GM19328 (cell line): ENCODE results near the gene ARR3.
"Not testable (repeated sequence)": the region's sequence is repeated elsewhere in the genome, so short reads cannot be mapped to it uniquely, and the experiment has no call there.

ENCODE experiments used
- ATAC-seq: cut with Tn5 transposase; IDR thresholded peaks from one replicate; pipeline ENCODE4 v1.9.1; 2021; ENCODE audit warnings: mild to moderate bottlenecking, moderate library complexity; ENCODE audit not compliant: unreplicated experiment

Gene ARR3

GRCh38 chrX:70279081-70279480 is 10.9 kb downstream of the ARR3 start:
- ATAC-seq, result no peak

- no peak for ATAC-seq
Measured at GRCh38 chrX:70280573-70280972, 12.4 kb downstream of the ARR3 start.

- ATAC-seq, result no peak
Measured at GRCh38 chrX:70281951-70282350, 13.8 kb downstream of the ARR3 start, which contains the start of gene RAB41. Gene RAB41 (plus strand): TSS chrX:70282172. CDS start chrX:70282218, 46 bp downstream.

- ATAC-seq, result no peak
Measured at GRCh38 chrX:70289168-70289792, 21.1 kb downstream of the ARR3 start.

GRCh38 chrX:70289793-70290770 is 21.9 kb downstream of the ARR3 start, which contains the start of the genes KIF4A and PDZD11:
Gene KIF4A (plus strand): TSS chrX:70290104. CDS start chrX:70290459, 355 bp downstream.
Gene PDZD11 (minus strand): TSS chrX:70289927. CDS start chrX:70289341, 586 bp downstream.
- ATAC-seq, result peak; percentile 90

- no peak for ATAC-seq
Measured at GRCh38 chrX:70292788-70293187, 24.7 kb downstream of the ARR3 start.

- ATAC-seq, result no peak
Measured at GRCh38 chrX:70293621-70294020, 25.5 kb downstream of the ARR3 start.

- no peak for ATAC-seq
Measured at GRCh38 chrX:70301716-70302115, 33.6 kb downstream of the ARR3 start.

GRCh38 chrX:70313503-70313902 is 45.4 kb downstream of the ARR3 start:
- ATAC-seq, result no peak

- no peak for ATAC-seq
Measured at GRCh38 chrX:70322784-70323183, 54.6 kb downstream of the ARR3 start.

GRCh38 chrX:70323628-70324027 is 55.5 kb downstream of the ARR3 start:
- ATAC-seq, result not testable (repeated sequence)

GRCh38 chrX:70324326-70324725 is 56.2 kb downstream of the ARR3 start:
- no peak for ATAC-seq

- ATAC-seq, result no peak
Measured at GRCh38 chrX:70331161-70331560, 63.0 kb downstream of the ARR3 start.
